GM10248 (cell line): ENCODE data around the gene AFG1L.
A peak's percentile ranks its signal among the peaks of the same experiment; 100 is the strongest.

ENCODE experiments used
- CTCF ChIA-PET: fragments of 300-600 bp; sonication (Branson Sonifier 250); formaldehyde crosslinking; extraction: SDS; loops from one replicate; lab custom pipeline; 2021; ENCODE audit warnings: antibody characterized with exemption; lab: Yijun Ruan, JAX
- POLR2A ChIA-PET: fragments of 350-650 bp; sonication (Branson Sonifier 250); formaldehyde crosslinking; extraction: SDS; loops from one replicate; lab custom pipeline; 2020; ENCODE audit warnings: antibody characterized with exemption; lab: Yijun Ruan, JAX
- DNase-seq: peaks from one replicate; pipeline ENCODE4 v3.0.0; 2012; ENCODE audit errors: extremely low spot score
- CTCF ChIP-seq: IDR thresholded peaks from 2 replicates; pipeline ENCODE4 v1.5.1; 2012; ENCODE audit warnings: mild to moderate bottlenecking, low read depth; ENCODE audit errors: extremely low read depth, missing control alignments, control extremely low read depth

AFG1L gene

GRCh38 chr6:108556866-108557493 lies 262.1 kb downstream of the AFG1L start:
- TF ChIP-seq CTCF: no peak
- POLR2A ChIA-PET: no interaction called here
- CTCF ChIA-PET: interaction anchor here (1.4 to 3.7 kb wide), 5 partner anchors 11 to 516 kb away, joined by 3 to 21 read pairs (median 4); no protein-coding TSS in a partner anchor
- no peak for DNase-seq

DNA sequence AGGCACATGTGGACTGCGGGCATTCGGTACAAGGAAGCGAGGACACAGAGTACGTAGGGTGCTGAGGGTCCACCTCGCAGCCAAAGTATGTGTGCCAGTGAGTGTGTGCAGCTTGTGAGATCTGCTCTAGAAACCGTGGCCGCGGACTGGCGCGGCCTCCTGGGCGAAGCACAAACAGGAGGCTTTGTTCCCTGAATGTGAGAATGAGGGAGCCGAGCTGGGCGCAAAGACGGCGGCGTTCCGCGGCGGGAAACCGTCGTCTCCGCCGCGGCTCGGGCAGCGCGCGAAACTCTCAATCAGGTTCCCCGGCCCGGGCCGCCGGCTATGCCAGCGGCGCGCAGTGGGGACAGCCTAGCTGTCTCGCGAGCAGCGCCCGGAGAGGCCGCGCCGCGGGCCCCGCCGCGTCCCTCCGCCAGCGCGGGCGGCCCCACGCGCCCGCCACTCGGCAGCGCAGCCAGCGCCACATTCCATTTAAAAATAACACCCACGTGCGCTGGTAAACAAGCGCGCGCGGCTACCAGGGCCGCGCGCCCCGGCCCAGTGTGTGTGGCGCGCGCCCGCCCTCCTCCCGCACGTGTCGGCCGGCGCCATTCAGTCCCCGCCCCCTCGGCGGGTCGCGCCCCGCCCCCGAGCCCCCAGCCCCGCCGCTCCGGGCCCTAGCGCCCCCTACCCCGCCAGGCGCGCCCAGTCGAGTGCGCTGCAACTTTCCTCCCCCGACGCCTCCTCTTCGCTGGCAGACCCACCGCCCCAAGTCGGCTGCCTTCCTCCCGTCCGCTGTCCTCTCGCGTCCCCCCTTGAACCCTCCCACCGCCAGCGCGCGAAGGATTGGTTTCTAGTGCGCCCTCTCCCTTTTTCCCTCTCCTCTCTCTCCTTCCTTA lies 262.9 kb downstream of the AFG1L start:
- TF ChIP-seq CTCF: no peak
- CTCF ChIA-PET: interaction anchor here (1.0 to 3.7 kb wide), 6 partner anchors 11 to 336 kb away, joined by 3 to 21 read pairs (median 4); no protein-coding TSS in a partner anchor

DNA sequence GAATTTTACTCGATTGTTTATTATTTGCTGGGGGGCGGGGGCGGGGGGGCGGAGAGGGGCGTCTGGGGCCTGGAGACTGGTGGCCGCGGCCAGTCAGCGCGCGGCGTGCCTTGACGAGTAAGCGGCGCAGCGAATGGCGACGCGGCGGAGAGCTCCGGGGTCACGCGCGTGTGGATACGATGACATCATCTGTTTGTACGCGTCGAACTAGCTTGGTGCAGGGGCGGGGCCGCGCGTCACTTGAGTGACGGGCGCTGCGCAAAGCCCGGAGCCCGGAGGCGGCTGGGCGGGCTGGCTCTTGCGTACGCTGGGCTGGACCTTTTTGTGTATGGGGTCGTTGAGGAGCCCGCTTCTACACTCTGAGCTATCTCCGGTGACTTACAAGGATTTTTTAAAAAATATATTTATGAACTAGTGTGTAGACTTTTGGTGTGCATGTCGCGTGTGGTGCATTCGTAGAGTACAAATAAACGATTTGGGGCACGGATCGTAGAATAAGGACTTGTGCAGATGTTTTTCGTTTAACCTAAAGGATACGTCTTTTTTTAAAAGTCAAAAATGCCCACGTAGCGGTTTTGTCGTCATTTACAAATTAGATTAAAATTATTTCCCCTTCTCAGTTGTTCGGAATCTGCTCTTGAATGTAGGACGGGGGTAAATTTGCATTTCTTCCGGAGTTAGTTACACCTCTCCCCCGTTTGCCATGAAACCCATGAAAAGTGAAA lies 263.7 kb downstream of the AFG1L start:
- ChIA-PET POLR2A (interaction anchor here (0.5 to 2.0 kb wide), 6 partner anchors 8 to 536 kb away, joined by 3 to 9 read pairs (median 4); partner anchors contain the start of gene SESN1), CTCF (interaction anchor here (1.0 to 3.7 kb wide), 5 partner anchors 10 to 335 kb away, joined by 3 to 21 read pairs (median 3); no protein-coding TSS in a partner anchor)
- TF ChIP-seq CTCF: no peak
- peak; percentile 84 for DNase-seq

More for the DNA sequence above, 262.9 kb downstream of the AFG1L start:
- DNase-seq: peak; percentile 37
- POLR2A ChIA-PET: interaction anchor here (0.6 to 2.0 kb wide), 4 partner anchors 9 to 317 kb away, joined by 3 to 9 read pairs (median 4); no protein-coding TSS in a partner anchor

- peak; percentile 68 for DNase-seq
Measured at GRCh38 chr6:108559097-108559883, 264.4 kb downstream of the AFG1L start.

More at GRCh38 chr6:108559097-108559883, 264.4 kb downstream of the AFG1L start:
- no peak for TF ChIP-seq CTCF
- POLR2A ChIA-PET: interaction anchor here (0.5 to 2.0 kb wide), 3 partner anchors 39 to 535 kb away, joined by 4 to 9 read pairs (median 5); partner anchors contain the start of gene SESN1
- CTCF ChIA-PET: interaction anchor here (1.0 kb wide), 2 partner anchors 38 to 82 kb away, joined by 3 read pairs; no protein-coding TSS in a partner anchor
